GM18507 (cell line): ENCODE measurements around the gene CAMTA1.

Source experiments
- DNase-seq: peaks from one replicate; pipeline ENCODE4 v3.0.0; 2011; ENCODE audit warnings: low read depth; ENCODE audit not compliant: insufficient read length; ENCODE audit errors: extremely low spot score
- FAIRE-seq: peaks from 2 replicates; lab custom pipeline; 2011; peaks lifted over from hg19 to GRCh38; lab: Jason Lieb, UNC

The CAMTA1 gene

DNA sequence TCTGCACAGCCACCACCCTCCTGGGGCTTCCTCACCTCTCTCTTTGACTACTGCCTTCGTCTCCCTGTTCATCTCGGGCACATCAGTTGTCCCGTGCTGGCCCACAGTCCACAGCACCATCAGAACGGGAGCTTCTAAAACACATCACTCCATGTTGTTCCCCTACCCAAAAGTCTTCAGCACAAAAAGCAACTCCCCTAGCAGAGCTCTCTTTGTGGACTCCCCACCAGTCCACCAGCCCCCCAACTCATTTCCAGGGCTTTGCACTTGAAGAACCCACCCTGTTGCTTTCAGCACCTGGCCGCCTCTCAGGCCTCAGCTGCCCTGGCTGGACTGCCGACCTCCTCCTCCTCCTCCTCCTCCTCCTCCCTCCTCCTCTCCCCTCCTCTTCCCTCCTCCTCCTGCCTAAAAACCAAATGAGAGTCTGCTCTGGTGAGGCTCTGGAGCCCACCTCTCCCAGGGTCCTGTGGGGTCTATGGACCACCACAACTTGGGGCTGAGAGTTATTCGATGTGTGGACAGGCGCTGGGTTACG is 734.7 kb downstream of the CAMTA1 start:
- FAIRE-seq (no peak), DNase-seq (no peak)

DNA sequence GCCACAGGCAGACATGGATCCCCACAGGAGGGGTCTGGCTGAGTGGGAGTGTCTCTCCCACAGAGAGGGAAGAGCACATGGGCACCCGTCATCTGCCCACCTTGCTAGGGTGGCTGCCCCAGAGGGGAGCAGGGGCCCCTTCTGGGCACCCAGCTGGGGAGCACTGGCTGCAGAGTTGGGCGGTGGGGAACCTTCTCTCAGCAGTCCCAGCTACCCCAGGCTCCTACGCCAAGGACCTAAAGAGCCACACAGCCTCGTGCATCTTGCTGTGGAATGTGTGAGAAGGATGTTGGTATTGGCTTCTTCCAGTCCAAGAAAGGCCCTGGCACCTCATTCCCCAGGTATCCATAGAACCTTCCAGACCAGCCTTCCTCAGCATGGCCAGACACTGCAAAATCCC is 735.2 kb downstream of the CAMTA1 start:
- DNase-seq: no peak
- FAIRE-seq: no peak

GRCh38 chr1:7524341-7525337 is 739.4 kb downstream of the CAMTA1 start:
- FAIRE-seq: no peak
- no peak for DNase-seq

DNA sequence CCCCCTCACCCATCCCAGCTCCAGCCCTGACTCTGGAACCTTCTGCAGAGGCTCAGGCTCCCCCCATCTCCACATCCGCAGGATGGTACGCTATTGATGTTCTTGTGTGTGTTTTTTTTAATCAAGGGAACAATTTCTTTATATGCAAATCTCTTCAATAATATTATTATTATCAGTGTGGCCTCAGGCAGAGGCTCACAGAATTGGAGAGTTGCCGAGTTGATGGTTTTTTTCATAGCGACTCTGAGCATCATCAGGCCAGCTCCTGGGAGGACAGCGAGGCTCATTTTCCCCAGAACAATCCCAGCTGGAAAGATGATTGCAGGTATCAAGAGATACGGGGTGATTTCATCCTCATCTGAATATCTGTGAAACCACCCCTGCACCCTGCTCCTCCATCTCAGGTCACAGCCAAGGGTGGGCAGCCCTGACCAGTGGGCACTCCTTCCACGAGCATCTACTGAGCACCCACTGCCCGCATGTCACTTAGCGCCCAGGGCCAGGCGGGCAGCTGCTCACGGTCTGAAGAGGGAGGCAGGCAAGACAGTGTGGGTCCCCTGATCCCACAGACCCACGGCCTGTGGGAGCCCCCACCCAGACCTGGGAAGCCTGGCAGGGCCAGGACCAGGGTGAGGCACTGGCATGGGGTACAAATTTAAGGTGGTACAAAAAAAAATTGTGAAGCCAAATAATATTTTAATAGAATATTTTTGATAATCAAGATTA is 740.2 kb downstream of the CAMTA1 start:
- DNase-seq: no peak
- no peak for FAIRE-seq

- FAIRE-seq: no peak
- no peak for DNase-seq
Observed at GRCh38 chr1:7526196-7526866, 741.1 kb downstream of the CAMTA1 start.

DNA sequence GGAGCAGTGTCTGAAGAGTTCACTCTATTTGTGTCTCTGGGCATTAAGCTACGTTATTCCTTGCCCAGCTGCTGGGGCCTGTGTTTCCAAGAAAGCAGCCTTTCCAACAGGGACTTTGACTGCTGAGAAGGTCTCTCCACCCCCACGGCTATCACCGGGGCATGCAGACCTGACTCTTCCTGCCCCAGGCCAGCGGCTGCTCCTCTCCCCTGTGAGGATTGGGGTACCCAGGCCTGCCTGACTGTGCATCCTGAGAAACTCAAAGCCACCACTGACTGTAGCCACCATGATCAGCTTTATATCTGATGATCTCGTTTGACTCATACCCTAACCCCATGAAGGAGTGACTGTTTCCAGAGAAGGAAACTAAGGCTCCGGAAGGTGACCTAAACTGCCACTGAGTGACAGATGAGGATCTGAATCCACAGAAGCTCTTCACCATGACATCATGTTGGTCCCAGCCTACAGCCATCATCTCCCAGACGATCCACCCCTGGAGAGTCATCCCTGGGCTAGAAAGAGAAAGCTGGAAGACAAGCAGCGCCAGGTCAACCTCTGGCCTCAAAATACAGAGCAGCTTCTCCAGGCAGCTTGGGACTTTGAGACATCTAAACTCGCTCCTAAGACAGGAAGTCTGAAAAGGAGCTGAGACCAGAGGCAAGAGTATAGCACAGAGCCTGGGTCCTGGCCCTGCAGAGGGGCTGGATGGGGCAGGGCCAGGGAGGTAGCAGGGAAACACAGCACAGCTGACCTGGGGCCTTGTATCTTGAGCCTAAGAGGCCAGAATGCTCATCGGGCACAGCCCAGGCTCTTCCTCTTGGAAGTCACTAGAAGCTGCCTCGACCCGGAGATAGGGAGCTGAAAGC is 741.8 kb downstream of the CAMTA1 start:
- DNase-seq (no peak), FAIRE-seq (no peak)

- DNase-seq (no peak), FAIRE-seq (no peak)
Observed at GRCh38 chr1:7527733-7528045, 742.4 kb downstream of the CAMTA1 start.

GRCh38 chr1:7528386-7529198 is 743.3 kb downstream of the CAMTA1 start:
- DNase-seq (no peak), FAIRE-seq (no peak)

- DNase-seq: no peak
Observed at GRCh38 chr1:7529917-7530316, 744.7 kb downstream of the CAMTA1 start.

DNA sequence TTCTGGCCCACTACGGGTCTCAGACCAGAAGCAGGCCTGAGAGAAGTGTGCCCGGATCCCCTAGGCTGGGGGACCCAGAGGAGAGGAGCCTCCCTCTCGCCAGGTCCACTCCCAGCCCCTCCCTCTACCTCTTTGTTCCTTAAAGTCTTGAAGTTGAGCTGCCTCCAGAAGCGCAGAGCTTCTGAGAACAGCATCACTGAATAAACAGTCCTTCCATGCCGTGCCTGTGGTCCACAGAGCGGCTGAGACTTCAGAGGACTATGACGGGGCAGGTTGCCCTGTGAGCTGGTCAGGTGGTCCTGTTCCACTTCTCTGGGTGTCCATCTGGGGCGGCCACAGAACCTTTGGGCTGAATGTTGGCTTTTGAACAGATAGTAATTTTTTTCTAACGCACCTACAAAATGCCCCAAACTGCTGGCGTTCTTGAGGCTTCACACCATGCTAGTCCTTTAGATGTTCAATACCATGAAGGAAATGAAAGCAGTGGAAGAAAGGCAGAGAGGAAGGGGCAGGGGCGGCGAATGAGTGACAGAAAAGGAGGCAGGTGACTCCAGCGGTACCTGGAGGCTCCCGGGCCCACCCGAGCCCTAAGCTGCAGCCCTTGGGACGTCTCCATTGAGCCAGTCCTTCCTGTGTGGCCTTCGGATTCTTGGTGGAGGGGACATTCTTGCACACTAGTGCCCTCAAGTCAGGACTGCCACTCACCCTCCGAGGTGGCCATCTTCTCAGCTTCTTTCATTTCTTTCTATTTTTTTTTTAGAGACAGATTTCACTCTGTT is 746.5 kb downstream of the CAMTA1 start:
- DNase-seq (no peak), FAIRE-seq (no peak)

More at GRCh38 chr1:7529917-7530316, 744.7 kb downstream of the CAMTA1 start:
- FAIRE-seq: no peak

GRCh38 chr1:7533006-7533405 is 747.8 kb downstream of the CAMTA1 start:
- no peak for DNase-seq
- no peak for FAIRE-seq

DNA sequence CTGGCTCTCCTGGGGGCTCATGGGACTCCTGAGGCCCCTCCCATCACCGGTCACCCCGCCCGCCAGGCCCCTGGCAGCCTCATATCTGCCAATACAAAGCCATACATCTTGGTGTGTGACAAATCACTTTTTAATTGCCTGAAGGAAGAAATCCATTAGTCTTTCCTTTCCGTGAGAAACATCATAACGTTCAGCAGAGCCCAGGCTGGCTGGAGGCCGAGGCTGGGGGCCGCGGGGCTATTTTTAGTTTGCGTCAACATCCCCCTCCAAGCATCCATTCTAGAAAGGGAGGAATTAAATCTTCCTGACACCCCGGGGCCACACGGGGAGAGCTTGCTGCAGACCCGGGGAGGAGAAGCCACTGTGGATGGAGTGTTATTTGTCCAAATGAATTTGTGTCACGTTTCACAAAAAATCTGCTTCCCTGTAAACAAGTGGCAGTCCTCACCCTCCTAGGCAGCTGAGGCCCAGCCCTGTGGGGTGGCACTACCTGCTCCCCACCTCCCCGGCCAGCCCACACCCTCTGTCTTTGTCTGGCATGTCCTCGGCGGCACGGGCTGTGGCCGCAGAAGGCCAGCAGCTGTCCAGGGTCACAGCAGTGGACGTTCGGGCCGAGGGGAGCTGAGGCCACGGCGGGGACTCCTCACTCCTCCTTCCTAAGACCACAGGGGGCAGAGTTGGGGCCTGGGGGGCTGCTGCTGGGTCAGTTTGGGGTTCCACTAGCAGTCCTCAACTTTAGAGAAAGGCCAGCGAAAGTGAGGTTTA is 749.0 kb downstream of the CAMTA1 start:
- DNase-seq (no peak), FAIRE-seq (no peak)

GRCh38 chr1:7535016-7535415 is 749.8 kb downstream of the CAMTA1 start:
- FAIRE-seq (no peak), DNase-seq (no peak)

GRCh38 chr1:7535934-7536878 is 751.0 kb downstream of the CAMTA1 start:
- FAIRE-seq (no peak), DNase-seq (no peak)

DNA sequence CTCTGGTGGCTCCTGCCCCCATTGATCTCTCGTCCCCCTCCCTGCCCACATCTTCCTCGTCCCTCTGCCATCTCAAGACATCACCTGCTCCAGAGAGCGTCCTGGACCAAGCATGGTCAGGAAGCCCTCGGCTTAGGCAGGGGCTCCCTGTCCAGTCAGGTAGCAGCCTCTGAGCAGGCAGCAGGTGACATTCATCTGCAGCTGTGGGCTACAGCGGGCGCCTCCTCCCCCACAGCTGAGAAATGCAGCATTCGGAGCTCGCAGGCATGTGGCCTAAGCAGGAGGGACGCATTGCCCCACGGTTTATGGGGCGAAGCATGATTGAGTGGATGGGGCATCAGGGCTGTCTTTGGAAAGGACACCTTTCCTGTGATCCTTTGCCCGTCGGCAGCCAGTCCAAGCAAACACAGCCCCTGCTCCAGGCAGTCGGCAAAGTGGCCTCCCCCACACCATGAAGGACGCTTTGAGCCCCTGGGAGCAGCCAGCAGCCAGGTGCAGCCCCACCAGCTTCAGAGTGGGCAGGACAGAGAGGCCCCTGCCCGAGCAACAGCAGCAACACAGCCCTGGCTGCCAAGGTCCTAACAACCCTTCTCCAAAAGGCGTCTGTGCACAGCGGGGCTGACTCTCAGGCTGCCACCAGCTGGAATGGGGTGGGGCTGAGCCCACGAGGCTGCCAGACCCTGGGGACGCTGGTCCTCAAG is 751.8 kb downstream of the CAMTA1 start:
- DNase-seq (no peak), FAIRE-seq (no peak)
